KOPT-K1 (cell line): ENCODE results near the gene UNCX.
"Not testable (repeated sequence)": the region's sequence is repeated elsewhere in the genome, so short reads cannot be mapped to it uniquely, and the experiment has no call there.

Source experiments
- H3K27ac ChIP-seq: fragments of 200-600 bp; sonication (generic); 2 replicates; pipeline ENCODE4 v1.5.1; 2016; ENCODE audit warnings: antibody characterized with exemption, mild to moderate bottlenecking, low read depth, low read length; ENCODE audit not compliant: poor library complexity, severe bottlenecking
- H3K36me3 ChIP-seq: fragments of 200-600 bp; sonication (generic); 2 replicates; pipeline ENCODE4 v1.5.1; 2017; ENCODE audit warnings: antibody characterized with exemption, mild to moderate bottlenecking, low read length, moderate library complexity; ENCODE audit not compliant: insufficient read depth
- H3K9me3 ChIP-seq: fragments of 200-600 bp; sonication (generic); 2 replicates; pipeline ENCODE4 v1.5.1; 2017; ENCODE audit warnings: antibody characterized with exemption, low read length, mild to moderate bottlenecking; ENCODE audit not compliant: insufficient read depth, poor library complexity, severe bottlenecking

The UNCX gene

GRCh38 chr7:1251796-1252539 lies 19.3 kb downstream of the UNCX start:
- no peaks in the 10 kb centered on the region for H3K36me3 ChIP-seq
- no peaks in the 10 kb centered on the region for H3K9me3 ChIP-seq
- no peak overlapping the region for H3K27ac ChIP-seq

- Histone ChIP-seq H3K9me3 (no peaks in the 10 kb centered on the region), H3K27ac (no peak overlapping the region), H3K36me3 (no peaks in the 10 kb centered on the region)
Measured at GRCh38 chr7:1252540-1253090, 19.9 kb downstream of the UNCX start.

- no peaks in the 10 kb centered on the region for H3K9me3 ChIP-seq
Measured at GRCh38 chr7:1253681-1254181, 21.1 kb downstream of the UNCX start.

GRCh38 chr7:1254281-1255079 lies 21.8 kb downstream of the UNCX start:
- no peak overlapping the region for H3K27ac ChIP-seq
- no peaks in the 10 kb centered on the region for H3K9me3 ChIP-seq
- no peaks in the 10 kb centered on the region for H3K36me3 ChIP-seq

More at GRCh38 chr7:1253681-1254181, 21.1 kb downstream of the UNCX start:
- H3K36me3 ChIP-seq = no peaks in the 10 kb centered on the region
- no peak overlapping the region for H3K27ac ChIP-seq

GRCh38 chr7:1255080-1255816 lies 22.6 kb downstream of the UNCX start:
- no peaks in the 10 kb centered on the region for H3K36me3 ChIP-seq
- H3K9me3 ChIP-seq = no peaks in the 10 kb centered on the region
- H3K27ac ChIP-seq = no peak overlapping the region

GRCh38 chr7:1255817-1256340 lies 23.2 kb downstream of the UNCX start:
- Histone ChIP-seq H3K9me3 (no peaks in the 10 kb centered on the region), H3K27ac (no peak overlapping the region), H3K36me3 (no peaks in the 10 kb centered on the region)

GRCh38 chr7:1256621-1257020 lies 23.9 kb downstream of the UNCX start:
- no peak overlapping the region for H3K27ac ChIP-seq
- no peaks in the 10 kb centered on the region for H3K36me3 ChIP-seq
- H3K9me3 ChIP-seq = no peaks in the 10 kb centered on the region

- no peaks in the 10 kb centered on the region for H3K36me3 ChIP-seq
- no peaks in the 10 kb centered on the region for H3K9me3 ChIP-seq
- no peak overlapping the region for H3K27ac ChIP-seq
Measured at GRCh38 chr7:1257221-1257620, 24.5 kb downstream of the UNCX start.

- Histone ChIP-seq H3K27ac (no peak overlapping the region), H3K9me3 (no peaks in the 10 kb centered on the region), H3K36me3 (no peaks in the 10 kb centered on the region)
Measured at GRCh38 chr7:1257863-1258262, 25.2 kb downstream of the UNCX start.

GRCh38 chr7:1259621-1260243 lies 27.1 kb downstream of the UNCX start:
- Histone ChIP-seq H3K27ac (no peak overlapping the region), H3K9me3 (no peaks in the 10 kb centered on the region), H3K36me3 (no peaks in the 10 kb centered on the region)

- Histone ChIP-seq H3K27ac (no peak overlapping the region), H3K9me3 (no peaks in the 10 kb centered on the region), H3K36me3 (no peaks in the 10 kb centered on the region)
Measured at GRCh38 chr7:1260244-1260635, 27.6 kb downstream of the UNCX start.

- not testable (repeated sequence) for H3K27ac ChIP-seq, H3K9me3 ChIP-seq, H3K36me3 ChIP-seq
Measured at GRCh38 chr7:1261036-1261435, 28.4 kb downstream of the UNCX start.

- Histone ChIP-seq H3K36me3 (no peaks in the 10 kb centered on the region), H3K9me3 (no peaks in the 10 kb centered on the region), H3K27ac (no peak overlapping the region)
Measured at GRCh38 chr7:1262441-1262840, 29.8 kb downstream of the UNCX start.

- no peaks in the 10 kb centered on the region for H3K9me3 ChIP-seq
- no peak overlapping the region for H3K27ac ChIP-seq
- no peaks in the 10 kb centered on the region for H3K36me3 ChIP-seq
Measured at GRCh38 chr7:1263391-1263951, 30.8 kb downstream of the UNCX start.
